Kidney capillary endothelial cell (primary cell): ENCODE measurements around the gene PPP1R14B.

Experiments
- DNase-seq: peaks from one replicate; pipeline ENCODE4 v3.0.0-alpha.2; 2018; ENCODE audit warnings: low spot score

The PPP1R14B gene, protein sequence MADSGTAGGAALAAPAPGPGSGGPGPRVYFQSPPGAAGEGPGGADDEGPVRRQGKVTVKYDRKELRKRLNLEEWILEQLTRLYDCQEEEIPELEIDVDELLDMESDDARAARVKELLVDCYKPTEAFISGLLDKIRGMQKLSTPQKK

DNA sequence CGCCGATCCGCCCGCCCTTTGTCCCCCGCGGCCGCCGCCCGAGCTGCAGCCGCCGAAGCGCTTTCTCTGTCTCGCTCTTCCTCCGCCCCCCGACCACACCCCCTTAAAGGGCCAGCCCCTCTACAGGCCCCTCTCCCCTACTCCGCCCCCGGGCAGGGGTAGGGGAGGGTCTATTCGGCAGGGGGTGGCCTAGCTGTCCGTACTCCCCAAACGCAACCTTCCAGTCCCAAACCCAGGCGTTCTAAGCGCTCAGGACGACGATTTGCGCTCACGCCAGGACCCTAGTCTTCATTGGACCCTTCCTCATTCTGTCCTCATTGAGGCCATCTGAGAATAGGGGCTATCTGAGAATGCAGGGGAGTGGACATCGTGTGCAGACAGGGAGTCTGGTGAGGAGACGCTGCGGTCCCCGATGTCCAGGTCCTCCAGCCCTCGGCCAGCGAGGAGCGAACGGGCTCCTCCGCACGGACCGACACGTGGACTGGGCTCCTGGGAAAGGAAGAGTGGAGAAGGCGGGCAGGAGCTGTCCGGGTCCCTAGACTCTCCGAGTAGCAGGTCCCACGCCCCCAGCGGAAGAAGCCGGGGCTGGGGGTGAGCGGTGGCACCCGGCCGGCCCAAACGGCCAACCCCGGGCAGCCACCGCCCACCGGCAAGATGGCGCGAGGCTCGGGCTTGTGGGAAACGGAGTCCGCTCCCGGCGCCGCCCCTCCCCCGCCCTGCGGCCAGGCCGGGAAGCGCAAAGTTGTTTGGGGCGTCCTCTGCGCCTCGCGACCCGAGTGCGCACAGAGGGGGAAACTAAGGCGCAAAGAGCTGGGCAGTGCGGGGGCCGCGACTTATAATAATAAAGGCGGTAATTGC, at the start of gene PPP1R14B:
Gene PPP1R14B, minus strand, starts transcription at position 73 of the 858 bp plus-strand sequence. CDS start 270 bp downstream, outside the sequence.
- DNase-seq: peak; percentile 51

DNA sequence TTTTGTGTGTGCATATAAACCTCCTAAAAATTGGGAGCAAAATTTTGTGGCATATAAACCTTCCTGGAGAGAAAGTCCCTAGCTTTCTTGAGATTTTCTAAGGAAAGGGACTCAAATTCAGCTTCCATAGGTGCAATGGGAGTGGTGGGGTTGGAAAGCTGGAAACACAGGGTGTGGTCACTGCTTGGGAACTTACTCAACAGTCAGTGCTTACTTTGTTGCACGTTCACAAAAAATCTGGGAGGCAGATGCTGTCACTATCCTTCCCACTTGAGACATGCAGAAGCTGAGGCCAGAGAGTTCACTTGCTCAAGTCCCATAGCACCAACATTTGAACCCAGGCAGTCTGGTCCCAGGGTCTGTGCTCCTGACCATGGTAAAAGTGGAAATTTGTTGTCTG, 49.5 kb upstream of the PPP1R14B start:
- DNase-seq: no peak

DNA sequence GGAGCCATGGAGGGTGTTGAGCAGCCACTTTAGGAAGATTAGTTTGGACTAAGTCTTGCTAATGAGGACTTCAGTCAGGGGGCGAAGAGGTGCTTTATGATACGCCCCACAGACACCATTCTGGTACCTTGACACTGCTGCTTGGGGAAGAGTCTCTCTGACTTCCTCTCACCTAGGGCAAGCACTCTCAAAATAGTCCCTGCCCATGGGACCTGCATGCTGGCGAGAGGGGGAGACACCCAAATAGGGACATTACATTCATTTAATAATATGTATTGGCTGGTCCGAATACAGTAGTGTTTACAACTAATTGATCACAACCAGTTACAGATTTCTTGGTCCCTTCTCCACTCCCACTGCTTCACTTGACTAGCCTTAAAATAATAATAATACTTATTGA, 49.0 kb upstream of the PPP1R14B start:
- DNase-seq: no peak

DNA sequence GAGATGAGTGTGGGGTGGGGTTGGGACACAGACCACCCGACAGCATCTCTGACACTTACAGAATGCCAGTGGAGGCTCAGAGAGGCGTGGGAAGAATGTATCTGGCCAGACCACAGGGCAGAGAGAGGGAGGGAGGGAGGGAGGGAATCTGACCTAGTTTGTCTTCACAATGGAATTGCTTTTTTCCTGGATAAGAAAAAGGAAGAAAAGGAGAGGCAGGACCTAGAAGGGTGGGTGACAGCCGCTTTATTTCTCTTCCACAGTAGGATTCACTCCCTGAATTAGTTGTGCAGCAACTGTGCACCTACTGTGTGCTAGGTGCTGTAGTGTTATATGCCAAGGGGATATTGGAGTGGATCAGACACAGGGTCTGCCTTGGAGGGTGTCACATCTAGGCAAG, 48.0 kb upstream of the PPP1R14B start:
- DNase-seq: no peak

DNA sequence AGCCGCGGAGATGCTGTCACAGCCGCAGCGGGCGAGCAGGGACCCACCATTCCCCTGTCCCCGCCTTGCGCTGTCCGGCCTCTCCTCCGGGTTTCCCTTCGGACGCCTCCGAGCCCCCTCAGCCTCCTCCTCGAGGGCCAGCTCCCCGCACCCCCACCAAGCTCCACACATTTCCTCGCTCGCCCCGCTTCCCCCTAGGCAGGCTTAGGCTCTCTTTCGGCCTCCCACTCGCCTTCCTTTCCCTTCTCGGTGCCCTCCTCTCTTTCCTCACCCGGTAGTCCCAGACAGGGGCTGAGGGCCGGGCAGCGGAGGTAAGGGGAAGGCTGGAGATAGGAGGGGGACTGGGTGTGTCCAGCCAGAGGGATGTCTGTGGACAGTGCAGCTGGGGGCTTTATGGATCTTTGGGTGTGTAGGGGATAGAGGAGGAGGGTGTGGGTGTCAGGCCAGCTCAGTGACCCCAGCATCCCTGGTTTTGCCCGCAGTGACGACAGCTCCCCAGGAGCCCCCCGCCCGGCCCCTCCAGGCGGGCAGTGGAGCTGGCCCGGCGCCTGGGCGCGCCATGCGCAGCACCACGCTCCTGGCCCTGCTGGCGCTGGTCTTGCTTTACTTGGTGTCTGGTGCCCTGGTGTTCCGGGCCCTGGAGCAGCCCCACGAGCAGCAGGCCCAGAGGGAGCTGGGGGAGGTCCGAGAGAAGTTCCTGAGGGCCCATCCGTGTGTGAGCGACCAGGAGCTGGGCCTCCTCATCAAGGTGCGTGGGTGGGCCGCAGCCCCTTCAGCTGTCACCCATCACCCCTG, 45.9 kb upstream of the PPP1R14B start:
- DNase-seq: no peak

DNA sequence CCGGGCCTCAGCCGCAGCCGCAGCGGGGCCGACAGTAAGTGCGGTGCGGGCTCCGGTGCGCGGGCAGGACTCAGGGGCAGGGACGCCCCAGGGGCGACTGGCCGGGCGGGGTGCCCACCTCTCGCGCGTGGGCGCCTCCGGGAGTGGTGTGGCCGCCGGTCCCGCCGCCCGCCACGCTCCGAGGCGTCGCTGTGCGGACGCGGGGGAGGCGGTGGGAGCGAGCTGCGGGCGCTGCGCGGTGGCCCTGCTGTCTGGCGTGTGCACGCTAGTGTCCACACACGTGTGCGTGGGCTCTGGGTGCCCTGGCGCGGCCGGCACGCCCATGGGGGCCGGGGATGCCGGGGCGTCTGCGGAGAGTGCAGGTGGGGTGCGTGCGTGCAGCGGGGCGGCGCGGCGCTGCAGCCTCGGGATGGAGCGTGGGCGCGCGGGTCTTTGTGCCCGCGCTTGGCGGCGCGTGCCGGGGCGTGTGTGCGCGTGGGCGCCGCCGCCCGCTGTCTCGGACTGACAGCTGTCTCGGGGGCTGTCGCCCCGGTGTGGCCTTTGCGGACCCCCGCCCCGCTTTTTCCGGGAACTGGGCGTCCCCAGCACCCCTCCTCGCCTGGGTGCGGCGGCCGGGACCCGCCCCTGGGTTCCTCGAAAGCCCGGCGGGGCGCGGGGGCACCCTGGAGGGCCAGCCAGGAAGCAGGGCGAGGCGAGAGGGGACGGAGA, 45.2 kb upstream of the PPP1R14B start:
- DNase-seq: no peak

DNA sequence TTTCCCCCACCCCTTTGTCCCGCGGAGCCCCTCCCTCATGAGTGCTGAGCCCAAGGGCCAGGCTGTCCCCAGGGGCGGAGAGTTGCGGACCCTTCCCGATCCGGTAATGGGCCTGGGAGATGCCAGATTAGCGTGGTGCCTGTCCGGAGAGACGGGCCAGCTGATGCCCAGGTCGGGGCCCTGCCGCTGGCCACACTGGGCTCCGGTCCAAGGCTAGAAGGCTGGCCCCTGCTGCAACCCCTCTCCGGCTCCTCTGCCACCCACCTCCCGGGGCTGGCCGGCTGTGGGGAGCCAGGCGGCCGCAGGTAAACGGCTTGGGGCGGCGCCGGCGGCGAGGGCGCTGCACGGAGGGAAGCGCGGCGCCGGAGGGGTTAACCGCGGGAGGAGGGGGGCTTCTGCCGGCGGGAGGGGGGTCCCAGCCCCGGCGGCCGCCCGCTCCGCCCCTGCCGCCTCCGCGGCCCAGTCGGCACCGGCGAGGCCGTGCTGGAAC, 44.6 kb upstream of the PPP1R14B start, which contains the start of gene KCNK4:
Gene KCNK4, plus strand, starts transcription at position 41 of the 490 bp plus-strand sequence. CDS start 1,717 bp downstream, outside the sequence.
- no peak for DNase-seq

DNA sequence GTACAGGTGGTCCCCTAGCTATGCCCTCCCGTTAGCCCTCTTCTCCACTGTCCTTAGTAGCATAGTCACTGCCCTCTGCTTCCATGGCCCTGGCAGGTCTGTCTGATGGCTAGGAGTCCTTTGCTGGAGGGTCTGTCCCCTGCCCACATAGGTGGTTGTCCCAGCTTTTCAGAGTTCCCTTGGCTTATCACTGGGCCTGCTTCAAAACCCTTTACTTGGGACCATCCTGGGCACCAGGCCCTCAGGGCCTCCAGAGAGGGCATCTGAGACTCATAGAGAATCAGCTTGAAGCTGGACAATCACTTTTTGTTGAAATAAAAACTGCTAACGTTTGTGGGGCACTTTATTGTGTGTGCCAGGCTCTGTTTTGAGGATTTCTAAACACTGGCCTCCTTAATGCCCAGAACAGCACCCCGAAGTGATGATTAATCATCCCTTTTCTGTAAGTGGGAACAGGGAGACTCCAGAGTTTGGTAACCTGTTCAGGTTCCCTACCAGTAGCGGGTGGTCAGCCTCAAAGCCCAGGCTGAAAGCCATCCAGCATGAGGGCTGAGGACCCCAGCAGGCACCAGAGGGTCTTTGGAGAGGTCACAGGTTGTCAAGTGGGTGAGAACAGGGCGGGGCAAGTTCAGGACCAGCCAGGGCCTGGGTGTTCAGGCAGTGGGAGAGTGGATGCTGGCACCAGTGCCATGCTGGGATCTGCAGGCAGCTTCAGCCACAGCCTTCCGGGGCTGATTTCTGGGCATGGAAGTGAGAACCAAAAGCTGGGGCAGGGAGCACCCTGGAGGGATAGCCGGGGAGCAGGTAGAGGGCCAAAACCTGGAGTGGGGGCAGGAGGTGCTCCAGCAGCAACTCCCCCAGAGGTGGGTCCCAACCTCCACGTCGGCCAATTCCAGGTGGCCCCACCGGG, 43.9 kb upstream of the PPP1R14B start:
- DNase-seq: no peak

DNA sequence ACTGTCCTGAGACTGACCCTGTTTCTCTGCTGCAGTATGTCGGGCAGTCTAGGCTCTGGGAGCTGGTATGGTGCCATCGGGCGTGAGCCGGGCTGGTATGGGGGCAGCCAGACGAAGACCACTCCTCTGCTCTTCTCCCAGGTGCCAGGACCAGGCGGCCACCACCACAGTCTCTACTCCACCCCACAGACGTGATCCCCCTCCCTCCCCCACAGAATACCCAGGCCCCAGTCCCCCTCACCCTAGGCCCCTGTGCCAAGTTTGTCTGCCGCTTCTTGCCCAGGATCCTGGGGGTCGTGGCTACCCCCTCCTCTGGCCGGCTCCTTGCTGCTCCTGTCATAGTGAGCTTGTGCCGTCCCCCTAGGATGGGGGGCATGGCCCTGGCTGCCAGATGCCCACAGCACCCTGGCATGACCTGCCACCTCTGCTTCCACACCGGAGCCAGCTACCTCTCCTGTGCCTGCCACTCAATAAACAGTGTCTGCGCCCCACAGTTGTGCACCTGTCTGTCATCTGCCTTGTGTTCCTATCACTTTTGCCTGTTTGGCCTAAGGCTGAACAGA, 42.3 kb upstream of the PPP1R14B start:
- no peak for DNase-seq

DNA sequence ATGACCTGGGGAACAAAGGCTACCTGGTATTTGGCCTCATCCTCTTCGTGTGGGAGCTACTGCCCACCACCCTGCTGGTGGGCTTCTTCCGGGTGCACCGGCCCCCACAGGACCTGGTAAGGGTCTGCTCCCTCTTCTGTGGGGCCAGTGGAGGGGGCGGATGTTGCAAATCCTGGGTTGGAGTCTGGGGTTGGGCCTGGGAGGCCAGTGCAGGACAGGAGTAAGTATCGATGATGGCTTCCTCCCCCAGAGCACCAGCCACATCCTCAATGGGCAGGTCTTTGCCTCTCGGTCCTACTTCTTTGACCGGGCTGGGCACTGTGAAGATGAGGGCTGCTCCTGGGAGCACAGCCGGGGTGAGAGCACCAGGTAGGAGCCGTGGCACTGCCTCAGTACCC, 41.6 kb upstream of the PPP1R14B start:
- DNase-seq: no peak

DNA sequence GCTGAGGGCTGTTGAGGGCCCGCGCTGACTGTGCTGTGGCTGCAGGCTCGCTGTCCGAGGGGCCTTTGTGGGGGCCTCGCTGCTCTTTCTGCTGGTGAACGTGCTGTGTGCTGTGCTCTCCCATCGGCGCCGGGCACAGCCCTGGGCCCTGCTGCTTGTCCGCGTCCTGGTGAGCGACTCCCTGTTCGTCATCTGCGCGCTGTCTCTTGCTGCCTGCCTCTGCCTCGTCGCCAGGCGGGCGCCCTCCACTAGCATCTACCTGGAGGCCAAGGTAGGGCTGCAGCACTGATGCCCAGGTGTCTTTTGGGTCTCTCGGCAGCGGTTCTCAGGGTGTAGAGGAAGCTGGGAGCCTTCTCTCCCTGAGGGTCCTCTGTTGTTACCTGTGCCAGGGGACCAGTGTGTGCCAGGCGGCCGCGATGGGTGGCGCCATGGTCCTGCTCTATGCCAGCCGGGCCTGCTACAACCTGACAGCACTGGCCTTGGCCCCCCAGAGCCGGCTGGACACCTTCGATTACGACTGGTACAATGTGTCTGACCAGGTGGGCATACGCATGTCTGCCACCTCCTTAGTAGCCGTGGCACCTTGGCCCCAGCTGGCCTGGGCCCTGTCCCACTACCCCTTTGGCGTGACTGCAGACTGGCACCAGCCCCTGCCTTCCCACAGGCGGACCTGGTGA, 41.1 kb upstream of the PPP1R14B start:
- DNase-seq: no peak

DNA sequence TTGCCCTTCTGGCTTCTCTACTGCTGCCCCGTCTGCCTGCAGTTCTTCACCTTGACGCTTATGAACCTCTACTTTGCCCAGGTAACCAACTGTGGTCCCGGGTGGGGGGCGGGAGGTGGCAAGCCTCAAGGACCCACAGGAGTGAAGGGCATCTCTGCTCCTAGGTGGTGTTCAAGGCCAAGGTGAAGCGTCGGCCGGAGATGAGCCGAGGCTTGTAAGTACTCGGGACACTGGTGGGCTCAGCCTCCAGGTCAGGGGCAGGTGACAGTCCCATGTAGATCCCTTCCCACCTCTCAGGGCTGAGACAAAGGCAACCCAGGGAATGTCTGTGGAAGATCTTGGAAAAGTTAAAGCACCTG, 40.0 kb upstream of the PPP1R14B start:
- DNase-seq: no peak

DNA sequence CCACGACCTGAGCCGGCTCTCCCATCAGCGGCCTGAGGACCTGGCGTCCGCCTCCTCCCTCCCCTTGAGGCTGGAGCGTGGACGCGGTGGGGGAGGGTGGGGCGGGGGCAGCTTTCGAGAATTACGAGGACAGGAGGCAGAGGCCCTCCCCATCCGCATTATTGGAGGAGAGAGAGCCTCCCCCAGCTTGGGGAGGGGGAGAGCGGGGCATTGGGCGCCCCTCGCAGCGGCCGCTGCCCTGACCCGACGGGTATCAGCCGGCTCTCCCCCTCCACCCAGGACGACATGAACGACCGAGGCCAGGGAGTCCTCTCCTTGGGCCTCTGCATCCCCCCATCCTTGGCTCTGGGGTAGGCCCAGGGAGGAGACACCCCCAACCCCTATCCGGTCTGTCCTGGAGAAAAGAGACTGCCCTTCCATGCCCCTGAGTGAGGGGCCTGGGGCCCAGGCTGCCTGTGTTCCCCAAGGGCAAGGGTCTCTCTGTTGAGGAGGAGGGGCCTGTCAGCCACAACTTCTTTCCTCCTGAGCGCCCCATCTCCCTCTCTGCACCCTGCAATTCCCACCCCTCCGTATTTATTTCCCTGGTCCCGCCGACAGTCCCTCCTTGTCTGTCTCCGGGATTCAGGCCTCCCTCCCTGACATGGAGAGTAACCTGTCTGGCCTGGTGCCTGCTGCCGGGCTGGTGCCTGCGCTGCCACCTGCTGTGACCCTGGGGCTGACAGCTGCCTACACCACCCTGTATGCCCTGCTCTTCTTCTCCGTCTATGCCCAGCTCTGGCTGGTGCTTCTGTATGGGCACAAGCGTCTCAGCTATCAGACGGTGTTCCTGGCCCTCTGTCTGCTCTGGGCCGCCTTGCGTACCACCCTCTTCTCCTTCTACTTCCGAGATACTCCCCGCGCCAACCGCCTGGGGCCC, 39.4 kb upstream of the PPP1R14B start:
- no peak for DNase-seq

DNA sequence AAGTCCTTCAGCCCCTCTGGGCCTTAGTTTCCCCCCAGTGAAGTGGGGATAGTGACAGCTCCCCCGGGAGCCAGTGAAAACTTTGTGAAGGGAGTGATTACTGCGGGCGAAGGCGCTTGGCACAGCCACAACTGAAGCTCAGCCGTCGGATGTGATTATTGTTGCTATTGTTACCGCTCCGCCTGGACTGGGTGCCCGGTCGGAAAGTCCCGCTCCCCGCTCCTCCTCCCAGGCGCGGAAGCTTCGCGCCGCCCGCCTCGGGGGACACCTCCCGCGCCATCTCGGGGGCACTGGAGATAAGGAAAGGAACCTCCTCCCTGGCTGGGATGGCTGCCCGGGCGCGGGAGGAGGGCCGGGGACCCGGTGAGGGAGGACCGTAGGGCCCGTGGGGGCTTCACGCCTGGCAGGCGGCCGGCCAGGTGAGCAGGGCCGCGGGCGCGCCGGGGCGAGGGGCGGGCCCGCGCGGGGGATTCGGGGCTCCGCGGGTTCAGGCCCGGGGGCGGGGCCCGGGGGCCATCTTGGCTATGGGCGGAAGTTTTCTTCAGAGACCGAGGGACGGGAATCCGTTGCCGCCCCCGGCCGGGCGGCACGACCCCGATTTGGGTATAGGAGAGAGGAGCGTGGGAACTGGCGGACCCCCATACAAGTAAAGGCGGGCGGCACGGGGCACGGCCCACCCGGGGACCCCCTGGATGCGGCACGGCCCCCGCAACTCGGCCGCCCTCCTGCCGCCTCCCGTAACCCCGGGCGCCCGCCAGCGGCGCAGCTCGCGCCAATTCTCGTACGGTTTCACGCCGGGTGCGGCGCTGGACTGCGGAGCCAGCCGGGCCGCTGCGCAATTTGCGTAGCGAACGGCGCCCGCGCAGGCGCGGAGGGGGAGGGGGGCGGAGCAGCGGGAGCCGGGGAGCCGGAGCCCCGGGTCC, 38.5 kb upstream of the PPP1R14B start, which contains the start of gene GPR137:
Gene GPR137, plus strand, starts transcription at position 887 of the 923 bp plus-strand sequence. CDS start 677 bp downstream, outside the sequence.
- peak; percentile 66 for DNase-seq

DNA sequence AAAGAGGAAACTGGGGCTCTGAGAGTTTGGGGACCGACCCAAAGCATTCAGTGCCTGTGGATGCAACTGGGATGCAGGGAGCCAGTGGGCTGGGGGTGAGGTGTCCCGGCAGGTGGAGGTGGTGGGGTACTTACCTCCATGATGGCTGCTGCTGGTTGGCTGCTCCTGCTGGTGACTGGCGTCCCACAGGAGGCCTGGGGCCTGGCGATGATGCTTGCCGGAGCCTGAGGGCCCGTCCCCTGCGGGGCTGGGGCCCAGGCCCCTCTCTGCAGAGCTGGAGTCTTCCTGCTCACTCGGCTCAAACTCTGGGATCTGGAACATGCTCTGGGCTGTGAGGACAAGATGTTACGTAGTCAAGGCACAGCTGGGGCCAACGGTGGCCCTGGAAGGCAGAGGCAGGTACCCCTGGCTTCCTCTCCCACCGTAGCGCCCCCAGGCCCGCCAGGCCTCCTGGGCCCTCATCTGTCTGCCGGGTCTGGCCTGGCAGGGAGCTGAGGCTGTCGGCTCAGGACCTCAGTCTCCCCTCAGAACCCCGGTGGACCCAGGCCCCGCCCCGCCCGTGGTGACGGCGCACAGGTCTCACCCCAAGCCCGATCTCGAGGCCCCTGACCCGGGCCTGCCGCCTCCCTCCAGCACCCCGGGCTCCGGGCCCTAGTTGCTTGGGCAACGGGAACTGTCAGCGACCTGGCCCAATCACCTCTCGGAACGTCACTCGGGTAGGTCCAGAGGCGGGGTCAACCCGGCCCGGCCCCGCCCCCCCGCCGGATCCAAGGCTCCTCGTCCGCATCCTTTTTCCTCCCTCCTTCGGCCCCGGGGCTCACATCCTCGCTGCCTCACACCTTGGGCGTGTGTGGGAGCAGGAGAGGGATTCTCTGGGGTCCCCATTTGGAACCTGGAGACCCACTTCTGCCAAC, 37.6 kb upstream of the PPP1R14B start, which contains the start of gene BAD:
Gene BAD, minus strand, starts transcription at position 618 of the 914 bp plus-strand sequence. Its CDS starts 297 bp downstream, at position 321.
- DNase-seq: peak; percentile 89

DNA sequence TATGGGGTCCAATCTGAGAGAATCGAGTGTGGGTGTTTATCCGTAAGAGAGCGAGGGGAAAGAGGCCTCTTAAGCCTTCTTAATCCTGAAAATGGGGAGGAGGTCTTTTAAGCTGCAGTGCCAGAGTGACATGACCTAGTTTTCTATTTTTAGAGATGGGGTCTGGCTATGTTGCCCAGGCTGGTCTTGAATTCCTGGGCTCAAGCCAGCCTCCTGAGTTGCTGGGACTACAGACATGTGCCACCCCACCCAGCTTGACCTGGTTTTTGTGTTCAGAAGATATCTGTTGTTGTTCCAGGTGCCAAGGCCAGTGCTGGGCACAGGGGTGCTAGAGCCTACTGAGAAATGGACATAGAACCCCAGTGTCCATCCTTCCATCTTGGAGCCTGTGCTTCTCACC, 36.3 kb upstream of the PPP1R14B start:
- DNase-seq: no peak
